Esophagus (tissue), 2 donors: Measurements from ENCODE around the gene RAI14. TPM values are rescaled to one million over a fixed set of nuclear protein-coding genes. Genes with fewer than 3 reads are reported as not detected.

Source experiments
- H3K27ac ChIP-seq, 2 donors: one replicate each; pipeline ENCODE4 v1.5.1; 2013; ENCODE audit warnings: low read depth in 2 of 2, mild to moderate bottlenecking in 2 of 2, inconsistent platforms in 1 of 2, low read length in 1 of 2, moderate library complexity in 1 of 2
- H3K27me3 ChIP-seq, 2 donors: one replicate each; pipeline ENCODE4 v1.6.1; 2013; ENCODE audit warnings: low read length in 2 of 2, control low read depth in 1 of 2, mild to moderate bottlenecking in 1 of 2; ENCODE audit not compliant: insufficient read depth in 2 of 2, control insufficient read depth in 1 of 2
- H3K36me3 ChIP-seq, 2 donors: one replicate each; pipeline ENCODE4 v1.6.1; 2013; ENCODE audit warnings: low read length in 1 of 2; ENCODE audit not compliant: control insufficient read depth in 2 of 2, insufficient read depth in 2 of 2
- H3K4me1 ChIP-seq, 2 donors: one replicate each; pipeline ENCODE4 v1.6.1; 2013; ENCODE audit warnings: low read length in 1 of 2; ENCODE audit not compliant: control insufficient read depth in 2 of 2, insufficient read depth in 2 of 2
- H3K4me3 ChIP-seq, 2 donors: one replicate each; pipeline ENCODE4 v1.5.1; 2013; ENCODE audit warnings: low read length in 2 of 2, mild to moderate bottlenecking in 2 of 2, low read depth in 1 of 2, moderate library complexity in 1 of 2
- H3K9me3 ChIP-seq, 2 donors: one replicate each; pipeline ENCODE4 v1.6.1; 2013; ENCODE audit warnings: mild to moderate bottlenecking in 2 of 2, low read depth in 1 of 2, low read length in 1 of 2, moderate library complexity in 1 of 2; ENCODE audit not compliant: control insufficient read depth in 2 of 2, insufficient read depth in 1 of 2
- WGBS, 2 donors: extraction: QIAGEN DNeasy Blood & Tissue Kit; methylation state at CpG; one replicate each; pipeline ENCODE4 v1.1.7; 2013; 5-methylcytosine and 5-hydroxymethylcytosine counted together
- polyA plus RNA-seq, 2 donors: library from polyadenylated mRNA; stranded (reverse); fragments of 200-250 nt; gene quantifications; one replicate each; pipeline ENCODE4 v1.2.3, GENCODE V29; 2013
- donor health status: healthy with polysubstance abuse.
- donor health status: Bipolar disorder and iron deficiency.

Gene RAI14
- polyA plus RNA-seq, 2 donors = 2.1 to 3.4 TPM

DNA sequence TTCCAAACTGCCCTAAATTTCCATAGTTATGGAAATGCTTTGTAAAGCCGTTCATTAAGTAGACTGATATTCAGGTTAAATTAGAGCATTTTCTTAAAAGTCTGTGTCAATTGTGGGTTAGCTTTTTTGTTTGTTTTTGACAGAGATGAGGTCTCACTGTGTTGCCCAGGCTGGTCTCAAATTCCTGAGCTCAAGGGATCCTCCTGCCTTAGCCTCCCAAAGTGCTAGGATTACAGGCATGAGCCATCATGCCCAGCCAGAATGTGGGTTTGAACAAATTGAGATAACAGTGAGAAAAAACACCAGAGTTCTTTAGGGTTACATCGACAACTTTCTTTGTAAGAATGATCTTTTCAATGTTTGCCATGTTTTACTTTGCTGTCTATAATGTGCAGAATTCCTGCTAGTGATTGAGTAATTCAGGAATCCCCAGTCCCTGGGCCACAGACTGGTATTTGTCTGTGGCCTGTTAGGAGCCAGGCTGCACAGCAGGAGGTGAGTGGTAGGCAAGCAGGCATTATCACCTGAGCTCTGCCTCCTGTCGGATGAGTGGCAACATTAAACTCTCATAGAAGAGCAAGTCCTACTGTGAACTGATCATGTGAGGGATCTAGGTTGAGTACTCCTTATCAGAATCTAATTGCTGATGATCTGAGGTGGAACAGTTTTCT is 80.5 kb downstream of the RAI14 start:
- Histone ChIP-seq H3K4me3 (no peak overlapping the region), H3K4me1 (peaks cover 3 to 4% of the 10 kb centered on the region in 2 donors), H3K27me3 (no peaks in the 10 kb centered on the region), H3K36me3 (no peaks in the 10 kb centered on the region), H3K9me3 (no peaks in the 10 kb centered on the region), H3K27ac (no peak overlapping the region)
- WGBS, 2 donors = 89 to 90% methylated on average over 3 of the region's 3 CpGs

DNA sequence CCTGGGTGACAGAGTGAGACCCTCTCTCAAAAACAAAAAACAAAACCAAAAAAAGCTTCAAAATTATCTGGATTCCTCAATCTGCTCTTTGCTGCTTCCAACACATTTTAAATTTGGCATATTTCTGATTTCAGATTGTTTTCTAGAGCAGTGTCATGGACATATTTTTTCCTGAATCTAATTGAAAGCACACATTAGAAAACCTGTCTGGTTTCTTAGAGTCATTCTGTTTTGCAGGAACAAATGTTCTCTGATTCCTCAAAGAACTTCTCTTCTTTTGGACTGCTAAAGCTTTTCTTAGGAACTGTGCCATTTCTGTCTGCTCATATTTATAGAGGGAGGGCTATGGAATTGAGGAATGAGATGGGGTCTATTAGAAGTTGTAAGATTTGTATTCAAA is 81.6 kb downstream of the RAI14 start:
- no peak overlapping the region for H3K4me3 ChIP-seq
- H3K9me3 ChIP-seq = no peaks in the 10 kb centered on the region
- no peaks in the 10 kb centered on the region for H3K27me3 ChIP-seq
- H3K4me1 ChIP-seq = peaks cover 0 to 2% of the 10 kb centered on the region in 2 donors
- no peak overlapping the region for H3K27ac ChIP-seq
- H3K36me3 ChIP-seq = no peaks in the 10 kb centered on the region

DNA sequence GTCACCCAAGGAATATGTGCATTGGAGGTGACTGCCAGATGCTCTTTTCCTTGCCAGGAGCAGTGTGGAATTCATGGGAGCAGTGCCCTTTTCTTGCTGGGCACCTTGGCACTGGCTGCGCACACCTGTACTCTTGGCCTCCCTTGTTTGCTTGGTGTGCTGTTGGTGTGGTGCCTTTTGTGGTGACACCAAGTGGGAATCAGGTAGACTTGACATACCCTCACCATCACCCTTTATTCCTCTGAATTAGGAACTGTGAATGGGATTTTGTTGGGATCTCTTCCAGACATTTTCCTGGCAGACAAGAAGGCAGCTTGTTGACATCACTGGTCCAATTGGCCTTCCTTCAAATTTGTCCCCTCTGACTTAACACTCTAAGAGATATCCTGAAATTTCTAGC is 82.3 kb downstream of the RAI14 start:
- Histone ChIP-seq H3K9me3 (no peaks in the 10 kb centered on the region), H3K27me3 (no peaks in the 10 kb centered on the region), H3K36me3 (no peaks in the 10 kb centered on the region), H3K4me3 (no peak overlapping the region), H3K4me1 (peaks cover 0 to 2% of the 10 kb centered on the region in 2 donors), H3K27ac (no peak overlapping the region)
- 87 to 90% methylated on average over 1 of the region's 1 CpG for WGBS, 2 donors

DNA sequence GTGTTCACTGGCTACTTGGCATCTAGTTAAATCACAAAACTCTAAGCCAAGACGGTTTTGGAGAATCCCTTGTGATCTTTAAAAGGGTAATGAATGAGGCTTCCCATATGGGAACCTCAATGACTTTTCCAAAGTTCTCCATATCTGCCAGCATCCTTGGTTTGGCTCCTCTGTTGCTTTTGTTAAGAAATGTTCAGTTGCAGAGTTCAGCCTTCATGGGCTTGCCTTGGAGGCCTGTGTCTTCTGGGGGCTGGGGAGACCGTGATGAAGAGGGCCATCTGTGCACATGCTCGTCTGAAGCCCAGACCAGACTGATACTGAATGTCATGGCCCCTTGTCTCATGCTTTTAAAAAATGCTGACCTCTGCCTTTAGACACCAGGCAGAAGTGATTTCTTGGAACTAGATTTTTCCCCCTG is 84.3 kb downstream of the RAI14 start:
- H3K27ac ChIP-seq = no peak overlapping the region
- peaks cover 0 to 2% of the 10 kb centered on the region in 2 donors for H3K4me1 ChIP-seq
- no peaks in the 10 kb centered on the region for H3K9me3 ChIP-seq
- H3K27me3 ChIP-seq = no peaks in the 10 kb centered on the region
- WGBS, 2 donors = 50 to 55% methylated on average over 3 of the region's 3 CpGs
- no peak overlapping the region for H3K4me3 ChIP-seq
- no peaks in the 10 kb centered on the region for H3K36me3 ChIP-seq

DNA sequence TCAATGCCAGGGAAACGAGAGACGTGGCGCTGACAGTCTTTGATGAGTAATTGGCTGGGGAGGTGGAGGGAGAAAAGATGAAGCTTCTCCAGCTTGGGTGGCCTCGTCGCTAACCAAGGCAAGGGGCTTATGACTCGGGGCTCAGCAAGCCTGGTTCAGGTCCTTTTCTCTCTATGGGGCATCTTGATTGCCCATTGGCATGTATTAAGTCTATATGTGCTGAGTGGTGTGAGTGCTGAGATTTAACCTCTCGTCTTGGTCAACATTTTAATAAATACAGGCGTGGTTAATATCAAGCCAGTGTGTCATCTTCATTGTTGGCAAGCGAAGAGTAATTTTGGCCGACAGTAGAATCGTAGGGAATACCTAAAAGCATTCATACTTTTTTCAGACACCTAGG is 85.9 kb downstream of the RAI14 start:
- H3K27me3 ChIP-seq = no peaks in the 10 kb centered on the region
- H3K4me1 ChIP-seq = peaks cover 0 to 2% of the 10 kb centered on the region in 2 donors
- H3K4me3 ChIP-seq = no peak overlapping the region
- WGBS, 2 donors = 93 to 94% methylated on average over 11 of the region's 11 CpGs
- H3K9me3 ChIP-seq = no peaks in the 10 kb centered on the region
- H3K27ac ChIP-seq = no peak overlapping the region
- no peaks in the 10 kb centered on the region for H3K36me3 ChIP-seq

DNA sequence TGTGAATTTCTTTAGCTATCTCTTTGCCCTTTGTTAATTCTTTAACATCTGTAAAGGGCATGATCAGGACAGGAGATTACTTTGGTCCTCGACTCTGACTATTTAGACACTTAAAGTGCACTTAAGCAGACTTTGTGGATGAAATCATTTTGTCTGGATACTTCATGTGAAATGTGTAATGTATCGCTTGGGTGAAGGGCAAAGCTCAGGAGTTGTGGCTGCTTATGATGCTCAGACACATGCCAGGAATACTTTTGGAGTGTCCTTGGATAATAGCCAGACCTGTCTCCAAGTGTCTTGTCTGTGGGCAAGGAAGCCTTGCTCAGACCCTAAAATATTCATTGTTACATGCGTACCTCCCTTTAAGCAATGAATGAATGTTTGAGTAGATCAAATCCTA is 87.8 kb downstream of the RAI14 start:
- no peak overlapping the region for H3K27ac ChIP-seq

DNA sequence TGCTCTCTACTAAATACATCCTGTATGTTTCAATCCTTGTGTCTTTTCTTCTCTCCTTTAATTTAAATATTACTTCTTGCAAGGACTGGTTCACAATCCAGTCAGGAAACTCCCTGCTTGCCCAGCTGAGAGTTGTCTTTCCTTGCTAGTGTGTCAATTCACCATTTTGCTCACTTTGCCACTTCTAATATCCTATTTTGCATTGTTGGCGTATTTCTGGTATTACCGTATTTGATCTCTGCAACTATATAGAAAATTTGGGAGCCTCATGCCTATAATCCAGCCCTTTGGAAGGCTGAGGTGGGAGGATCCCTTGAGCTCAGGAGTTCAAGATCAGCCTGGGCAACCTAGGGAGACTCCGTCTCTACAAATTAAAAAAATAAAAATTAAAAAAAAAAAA is 92.3 kb downstream of the RAI14 start:
- Histone ChIP-seq H3K4me1 (no peaks in the 10 kb centered on the region), H3K4me3 (no peak overlapping the region), H3K9me3 (no peaks in the 10 kb centered on the region), H3K27me3 (no peaks in the 10 kb centered on the region), H3K36me3 (no peaks in the 10 kb centered on the region), H3K27ac (no peak overlapping the region)
- WGBS, 2 donors = 95 to 98% methylated on average over 3 of the region's 3 CpGs

More for the DNA sequence above, 87.8 kb downstream of the RAI14 start:
- Histone ChIP-seq H3K36me3 (no peaks in the 10 kb centered on the region), H3K9me3 (no peaks in the 10 kb centered on the region), H3K4me3 (no peak overlapping the region), H3K4me1 (no peaks in the 10 kb centered on the region), H3K27me3 (no peaks in the 10 kb centered on the region)
- 70 to 77% methylated on average over 3 of the region's 3 CpGs for WGBS, 2 donors

DNA sequence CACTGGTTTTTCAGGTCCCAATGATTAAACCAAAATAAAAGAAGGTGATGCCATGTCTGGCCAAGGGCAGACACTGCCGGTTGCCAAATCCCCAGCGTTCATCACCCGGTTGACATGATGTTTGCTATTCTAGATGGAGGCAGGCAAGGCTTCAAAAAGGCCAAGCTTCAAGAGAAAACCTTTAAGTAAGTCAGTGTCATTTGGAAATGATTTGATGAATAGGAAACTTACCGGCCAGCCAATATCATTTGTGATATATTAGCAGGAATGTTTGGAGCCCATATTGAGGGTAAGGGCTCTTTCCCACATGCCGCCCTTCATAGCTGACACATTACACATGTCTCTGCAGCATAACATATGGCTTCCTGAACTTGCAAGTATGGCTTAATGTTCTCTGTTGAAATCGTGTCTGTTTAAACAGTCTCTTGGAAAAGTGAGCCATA is 93.3 kb downstream of the RAI14 start:
- Histone ChIP-seq H3K4me1 (no peaks in the 10 kb centered on the region), H3K27me3 (no peaks in the 10 kb centered on the region), H3K27ac (no peak overlapping the region), H3K36me3 (no peaks in the 10 kb centered on the region), H3K9me3 (no peaks in the 10 kb centered on the region), H3K4me3 (no peak overlapping the region)
- 55 to 58% methylated on average over 6 of the region's 6 CpGs for WGBS, 2 donors

DNA sequence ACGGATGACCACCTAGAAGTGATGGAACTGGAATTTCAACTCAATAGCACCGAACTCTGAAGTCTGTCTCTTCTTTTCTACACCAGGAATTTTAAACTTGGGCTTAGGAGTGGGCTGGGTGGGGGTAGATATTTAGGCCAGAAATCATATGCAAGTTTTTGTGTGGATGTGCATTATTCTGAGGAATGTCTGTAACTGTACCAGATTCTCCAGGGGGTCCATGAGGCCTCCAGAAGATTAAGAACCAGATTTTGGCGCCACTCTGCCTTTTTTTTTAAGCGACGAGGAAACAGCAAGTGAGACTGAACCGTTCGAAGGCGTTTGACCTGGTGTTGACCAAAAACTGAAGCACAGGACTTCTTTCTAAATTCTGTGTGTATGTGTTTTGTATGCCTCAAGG is 94.1 kb downstream of the RAI14 start:
- H3K27me3 ChIP-seq = no peaks in the 10 kb centered on the region
- WGBS, 2 donors = 86 to 88% methylated on average over 8 of the region's 8 CpGs
- no peak overlapping the region for H3K4me3 ChIP-seq
- no peak overlapping the region for H3K27ac ChIP-seq
- H3K36me3 ChIP-seq = no peaks in the 10 kb centered on the region
- no peaks in the 10 kb centered on the region for H3K9me3 ChIP-seq
- H3K4me1 ChIP-seq = no peaks in the 10 kb centered on the region
